Suppressor macrophage treated with lipopolysaccharide for 4 hours (primary cell): ENCODE measurements around the gene ARMC7.
"Not testable (repeated sequence)": the region's sequence is repeated elsewhere in the genome, so short reads cannot be mapped to it uniquely, and the experiment has no call there.

Source experiments
- DNase-seq: peaks from one replicate; pipeline ENCODE4 v3.0.0-alpha.2; 2020

The ARMC7 gene

DNA sequence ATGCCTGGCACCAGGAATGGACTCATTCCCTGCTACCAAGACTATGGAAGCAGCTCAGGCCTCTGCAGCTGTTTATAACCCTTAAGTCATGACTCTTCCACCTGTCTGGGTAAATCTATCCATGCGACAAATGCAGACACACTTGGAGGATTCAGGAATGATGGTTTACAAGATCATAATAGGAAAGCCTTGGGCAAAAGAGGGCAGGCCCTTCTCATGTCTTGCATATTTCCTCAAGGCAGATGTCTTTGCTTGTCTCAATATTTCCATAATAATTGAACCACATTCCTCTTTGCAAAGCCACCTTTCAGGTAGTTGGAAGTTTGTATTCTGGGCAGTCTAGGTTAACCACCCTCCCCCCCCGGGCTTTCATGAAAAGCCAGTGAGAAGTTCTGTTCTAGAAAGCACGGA, 45.4 kb downstream of the ARMC7 start:
- DNase-seq, result no peak

DNA sequence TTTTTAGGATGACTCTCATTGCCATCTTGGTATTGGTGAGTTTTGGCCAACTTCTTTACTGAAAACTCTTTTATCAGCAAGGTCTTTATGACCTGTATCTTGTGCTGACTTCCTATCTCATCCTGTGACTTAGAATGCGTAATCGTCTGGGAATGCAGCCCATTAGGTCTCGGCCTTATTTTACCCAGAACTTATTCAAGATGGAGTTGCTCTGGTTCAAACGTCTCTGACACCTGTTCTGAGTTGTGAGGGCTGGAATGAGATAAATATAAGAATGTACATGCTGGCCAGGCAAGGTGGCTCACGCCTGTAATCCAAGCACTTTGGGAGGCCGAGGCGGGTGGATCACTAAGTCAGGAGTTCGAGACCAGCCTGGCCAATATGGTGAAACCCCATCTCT, 48.7 kb downstream of the ARMC7 start:
- DNase-seq, result not testable (repeated sequence)

DNA sequence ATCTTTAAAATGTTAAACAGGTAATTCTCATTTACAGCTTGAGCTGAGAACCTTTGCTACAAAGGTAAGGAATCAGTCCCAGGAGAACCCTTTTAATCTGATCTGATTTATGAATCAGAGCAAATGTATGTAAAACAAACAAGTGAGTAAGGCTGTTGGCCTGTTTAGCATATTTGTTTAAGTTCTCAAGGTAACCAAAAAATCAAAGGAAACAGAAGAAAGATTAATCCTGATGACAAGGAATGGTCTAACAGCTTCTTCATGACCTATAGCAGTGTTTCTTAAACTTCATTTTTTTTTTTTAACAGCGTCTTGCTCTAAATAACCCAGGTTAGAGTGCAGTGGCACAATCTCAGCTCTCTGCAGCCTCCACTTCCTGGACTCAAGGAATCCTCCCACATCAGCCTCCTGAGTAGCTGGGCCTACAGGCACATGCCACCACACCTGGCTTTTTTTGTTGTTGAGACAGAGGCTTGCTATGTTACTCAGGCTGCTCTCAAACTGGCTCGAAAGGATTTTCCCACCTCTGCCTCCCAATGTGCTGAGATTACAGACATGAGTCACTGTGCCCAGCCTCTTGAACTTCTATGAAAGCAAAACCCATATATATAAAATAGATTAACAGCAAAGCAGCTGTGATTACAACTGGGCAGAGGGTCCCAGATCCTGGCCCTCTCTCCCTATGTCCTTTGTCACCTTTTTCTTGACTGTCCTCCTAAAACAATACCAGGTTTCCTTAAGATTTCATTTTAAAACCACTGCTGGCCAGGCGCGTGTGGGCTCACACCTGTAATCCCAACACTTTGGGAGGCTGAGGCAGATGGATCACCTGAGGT, 49.6 kb downstream of the ARMC7 start:
- DNase-seq, result no peak

DNA sequence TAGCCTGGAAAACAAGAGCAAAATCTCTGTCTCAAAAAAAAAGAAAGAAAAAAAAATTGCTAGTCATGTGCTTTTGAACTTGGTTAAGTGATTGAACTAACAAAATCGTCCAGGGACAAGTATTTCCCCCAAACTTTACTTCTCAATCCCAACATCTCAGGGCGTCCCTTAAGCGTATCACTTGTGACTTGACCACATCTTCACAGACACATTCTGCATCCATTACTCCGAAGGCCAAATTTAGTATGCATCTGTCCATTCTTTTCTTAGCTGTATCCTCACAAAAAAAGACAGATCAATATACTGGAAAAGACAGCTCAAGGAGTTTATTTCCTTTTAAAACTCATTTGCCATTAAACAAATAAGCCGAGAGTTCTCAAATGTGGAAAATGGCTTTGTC, 50.4 kb downstream of the ARMC7 start:
- DNase-seq, result no peak

DNA sequence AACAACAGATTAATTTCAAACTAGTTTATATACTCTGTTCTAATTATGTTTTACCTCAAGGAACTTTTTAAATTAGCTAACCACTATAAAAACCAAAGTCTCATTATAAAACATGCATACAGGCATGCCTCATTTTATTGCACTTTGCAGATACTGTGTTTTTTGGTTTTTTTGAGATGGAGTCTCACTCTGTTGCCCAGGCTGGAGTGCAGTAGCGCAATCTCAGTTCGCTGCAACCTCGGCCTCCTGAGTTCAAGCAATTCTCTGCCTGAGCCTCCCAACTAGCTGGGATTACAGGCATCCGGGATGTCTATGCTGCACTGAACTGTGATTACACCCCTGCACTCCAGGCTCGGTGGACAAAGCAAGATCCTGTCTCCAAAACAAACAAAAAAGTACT, 53.3 kb downstream of the ARMC7 start:
- no peak for DNase-seq

DNA sequence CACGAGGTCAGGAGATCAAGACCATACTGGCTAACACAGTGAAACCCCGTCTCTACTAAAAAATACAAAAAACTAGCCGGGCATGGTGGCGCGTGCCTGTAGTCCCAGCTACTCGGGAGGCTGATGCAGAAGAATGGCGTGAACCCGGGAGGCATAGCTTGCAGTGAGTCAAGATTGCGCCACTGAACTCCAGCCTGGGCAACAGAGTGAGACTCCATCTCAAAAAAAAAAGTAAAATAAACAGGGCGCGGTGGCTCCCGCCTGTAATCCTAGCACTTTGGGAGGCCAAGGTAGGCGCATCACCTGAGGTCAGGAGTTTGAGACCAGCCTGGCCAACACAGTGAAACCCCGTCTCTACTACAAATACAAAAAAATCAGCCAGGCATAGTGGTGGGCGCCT, 54.8 kb downstream of the ARMC7 start:
- not testable (repeated sequence) for DNase-seq

DNA sequence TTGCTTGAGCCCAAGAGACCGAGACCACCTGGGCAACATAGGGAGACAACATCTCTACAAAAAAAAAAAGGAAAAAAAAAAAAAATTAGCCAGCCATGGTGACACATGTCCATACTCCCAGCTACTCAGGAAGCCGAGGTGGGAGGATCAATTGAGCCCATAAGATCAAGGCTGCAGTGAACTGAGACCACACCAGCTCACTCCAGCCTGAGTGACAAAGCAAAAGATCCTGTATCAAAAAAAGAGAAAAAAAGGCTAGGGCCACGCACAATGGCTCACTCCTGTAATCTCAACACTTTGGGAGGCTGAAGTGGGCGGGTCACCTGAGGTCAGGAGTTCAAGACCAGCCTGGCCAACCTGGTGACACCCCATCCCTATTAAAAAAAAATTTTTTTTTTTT, 59.2 kb downstream of the ARMC7 start:
- DNase-seq, result no peak

DNA sequence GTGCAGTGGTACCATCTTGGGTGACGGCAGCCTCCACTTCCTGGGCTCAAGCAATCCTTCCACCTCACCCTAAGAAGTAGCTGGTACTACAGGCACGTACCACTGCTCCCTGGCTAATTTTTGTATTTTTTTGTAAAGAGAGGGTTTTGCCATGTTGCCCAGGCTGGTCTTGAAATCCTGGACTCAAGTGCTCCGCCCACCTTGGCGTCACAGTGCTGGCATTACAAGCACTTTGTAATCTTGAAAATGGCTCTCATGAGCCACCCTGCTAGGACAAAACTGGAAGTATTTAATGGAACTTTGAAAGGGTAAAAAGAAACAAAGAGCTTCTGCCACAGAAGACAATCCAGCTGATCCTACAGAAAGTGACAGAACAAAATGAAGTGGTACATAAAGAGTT, 63.8 kb downstream of the ARMC7 start:
- no peak for DNase-seq

DNA sequence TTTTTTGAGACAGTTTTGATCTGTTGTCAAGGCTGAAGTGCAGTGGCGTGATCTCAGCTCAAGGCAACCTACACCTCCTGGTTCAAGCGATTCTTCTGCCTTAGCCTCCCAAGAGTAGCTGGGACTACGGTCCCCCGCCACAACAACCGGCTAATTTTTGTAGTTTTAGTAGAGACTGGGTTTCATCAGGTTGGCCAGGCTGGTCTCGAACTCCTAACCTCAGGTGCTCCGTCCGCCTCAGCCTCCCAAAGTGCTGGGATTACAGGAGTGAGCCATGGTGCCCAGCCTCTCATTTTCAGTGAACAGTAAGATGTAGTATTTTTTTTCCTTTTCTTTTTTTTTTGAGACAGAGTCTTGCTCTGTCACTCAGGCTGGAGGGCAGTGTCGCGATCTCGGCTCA, 65.2 kb downstream of the ARMC7 start:
- DNase-seq, result no peak

DNA sequence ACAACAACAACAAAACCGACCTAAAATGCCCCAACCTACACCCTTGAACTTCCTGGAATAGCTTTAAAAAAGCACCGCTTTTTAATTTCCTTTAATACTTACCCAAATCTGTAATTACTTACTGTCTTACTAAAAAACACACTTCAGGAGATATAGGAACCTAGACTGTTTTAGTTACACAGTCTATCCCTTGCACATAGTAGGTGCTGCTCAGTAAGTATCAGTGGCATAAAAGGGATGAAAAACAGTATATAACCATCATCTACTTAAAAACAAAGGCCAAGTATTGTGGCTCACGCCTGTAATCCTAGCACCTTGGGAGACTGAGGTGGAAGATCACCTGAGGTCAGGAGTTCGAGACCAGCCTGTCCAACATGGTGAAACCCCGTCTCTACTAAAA, 66.9 kb downstream of the ARMC7 start:
- no peak for DNase-seq

DNA sequence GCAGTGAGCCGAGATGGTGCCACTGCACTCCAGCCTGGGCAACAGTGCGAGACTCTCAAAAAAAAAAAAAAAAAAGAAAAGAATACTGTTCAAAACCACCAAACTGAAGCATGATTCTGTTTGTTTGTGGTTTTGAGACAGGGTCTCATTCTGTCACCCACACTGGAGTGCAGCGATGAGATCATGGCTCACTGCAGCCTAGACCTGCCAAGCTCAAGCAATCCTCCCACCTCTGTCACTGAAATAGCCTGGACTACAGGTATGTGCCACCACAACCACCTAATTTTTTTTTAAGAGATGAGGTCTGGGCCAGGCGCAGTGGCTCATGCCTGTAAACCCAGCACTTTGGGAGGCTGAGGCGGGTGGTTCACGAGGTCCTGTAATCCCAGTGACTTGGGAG, 68.7 kb downstream of the ARMC7 start:
- no peak for DNase-seq
